OCI-LY7 (cell line): ENCODE data around the gene TRPM3. TPM values are rescaled to one million over a fixed set of nuclear protein-coding genes. Genes with fewer than 3 reads are reported as not detected.

ENCODE experiments used
- BruUV-seq: library from RNA; stranded (reverse); fragments of 400-500 nt; replicated peaks from 2 replicates; lab custom pipeline; 2021; lab: Mats Ljungman, UMichigan
- CTCF ChIA-PET: fragments of 300-600 bp; sonication (Branson Sonifier 250); formaldehyde crosslinking; loops from one replicate; lab custom pipeline; 2022; ENCODE audit warnings: antibody characterized with exemption; ENCODE audit not compliant: unreplicated experiment; lab: Charles Lee
- POLR2A ChIA-PET: fragments of 300-600 bp; sonication (Branson Sonifier 250); formaldehyde crosslinking; loops from one replicate; lab custom pipeline; 2022; ENCODE audit warnings: antibody characterized with exemption; lab: Charles Lee
- DNase-seq: peaks from one replicate; pipeline ENCODE4 v3.0.0-alpha.2; 2015; ENCODE audit warnings: low spot score
- H2AFZ ChIP-seq: fragments of 200-600 bp; sonication (generic), shearing (Covaris generic); 2 replicates; pipeline ENCODE4 v1.6.1; 2014; ENCODE audit warnings: mild to moderate bottlenecking, antibody characterized with exemption, low read length, moderate library complexity
- H3K27ac ChIP-seq: fragments of 200-600 bp; sonication (generic); 2 replicates; pipeline ENCODE4 v1.5.1; 2014; ENCODE audit warnings: mixed run types, low read depth, mild to moderate bottlenecking, moderate library complexity, low read length, inconsistent platforms; ENCODE audit not compliant: poor library complexity, severe bottlenecking
- H3K36me3 ChIP-seq: fragments of 200-600 bp; sonication (generic); 2 replicates; pipeline ENCODE4 v1.6.1; 2014; ENCODE audit warnings: mild to moderate bottlenecking, antibody characterized with exemption, low read length, moderate library complexity, mixed read lengths; ENCODE audit not compliant: insufficient read depth
- H3K4me1 ChIP-seq: fragments of 200-600 bp; sonication (generic); 2 replicates; pipeline ENCODE4 v1.5.1; 2014; ENCODE audit warnings: mild to moderate bottlenecking, low read length; ENCODE audit not compliant: insufficient read depth, poor library complexity, severe bottlenecking
- H3K4me2 ChIP-seq: fragments of 200-600 bp; sonication (generic); 2 replicates; pipeline ENCODE4 v1.6.1; 2014; ENCODE audit warnings: mild to moderate bottlenecking, low read length
- H3K4me3 ChIP-seq: fragments of 200-600 bp; sonication (generic); 2 replicates; pipeline ENCODE4 v1.5.1; 2014; ENCODE audit warnings: mild to moderate bottlenecking, low read depth, low read length; ENCODE audit not compliant: poor library complexity, severe bottlenecking
- H3K79me2 ChIP-seq: fragments of 200-600 bp; sonication (generic); 2 replicates; pipeline ENCODE4 v1.6.1; 2016; ENCODE audit warnings: low read depth, mild to moderate bottlenecking, low read length, moderate library complexity, mixed read lengths; ENCODE audit not compliant: insufficient read depth
- H3K9me2 ChIP-seq: fragments of 200-600 bp; sonication (generic); 2 replicates; pipeline ENCODE4 v1.6.1; 2016; ENCODE audit warnings: mild to moderate bottlenecking, low read length, mixed read lengths; ENCODE audit not compliant: insufficient read depth
- H3K9me3 ChIP-seq: fragments of 200-600 bp; sonication (generic); 2 replicates; pipeline ENCODE4 v1.6.1; 2014; ENCODE audit warnings: mild to moderate bottlenecking, mixed run types, low read length, mixed read lengths
- H4K20me1 ChIP-seq: fragments of 200-600 bp; sonication (generic); 2 replicates; pipeline ENCODE4 v1.6.1; 2014; ENCODE audit warnings: mild to moderate bottlenecking, antibody characterized with exemption, low read length, moderate library complexity, mixed read lengths; ENCODE audit not compliant: insufficient read depth
- EZH2phosphoT487 ChIP-seq: fragments of 200-600 bp; sonication (generic); IDR thresholded peaks from 2 replicates; pipeline ENCODE4 v1.6.1; 2018; ENCODE audit warnings: low read depth, borderline replicate concordance, mild to moderate bottlenecking, mixed run types, antibody characterized with exemption, low read length, moderate library complexity, mixed read lengths
- intact Hi-C: fragments of 100-400 bp; cut with micrococcal nuclease; formaldehyde crosslinking; loops from one replicate; pipeline ENCODE4 v1.10.0; 2022; ENCODE audit not compliant: unreplicated experiment
- total RNA-seq, 2 experiments: library from RNA; depleted of rRNA in 1 of 2; stranded (reverse); fragments of >200 nt in 1 of 2; shearing (Covaris generic) in 1 of 2; gene quantifications; 2 replicates each; pipeline ENCODE4 v1.2.3, GENCODE V29; 2014 to 2022
- TF ChIP-seq, protein P1 (sequence below): fragments of 200-600 bp; sonication (generic); conservative IDR thresholded peaks from 2 replicates; pipeline ENCODE4 v1.5.1; 2014; ENCODE audit warnings: mild to moderate bottlenecking, antibody characterized with exemption, low read length, moderate library complexity, mixed read lengths

The TRPM3 gene
- total RNA-seq, 2 experiments from 2014 or later: not detected

DNA sequence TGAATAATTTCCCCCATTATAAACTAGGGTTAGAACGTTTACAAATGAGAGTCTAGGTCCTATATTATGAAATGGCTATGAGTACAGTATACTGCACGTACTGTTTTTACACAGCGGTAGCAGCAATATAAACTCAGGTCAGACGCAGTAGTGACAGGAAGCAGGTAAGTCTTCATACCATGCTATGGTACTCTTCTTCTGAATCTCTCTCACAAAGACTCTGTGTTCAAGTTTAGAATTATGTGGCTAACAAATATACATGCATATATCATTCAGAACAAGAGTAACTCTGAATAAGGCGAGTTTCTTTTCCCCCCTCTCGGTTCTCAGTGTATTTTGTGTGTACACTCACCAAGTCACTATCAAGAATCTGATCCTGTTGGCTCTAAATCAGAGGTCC, 592.0 kb downstream of the TRPM3 start:
- no peaks in the 10 kb centered on the region for H3K9me2 ChIP-seq
- H3K27ac ChIP-seq: no peak overlapping the region
- BruUV-seq: no TSS peak
- H3K9me3 ChIP-seq: no peaks in the 10 kb centered on the region
- H3K36me3 ChIP-seq: no peaks in the 10 kb centered on the region
- no peak for DNase-seq
- H3K4me1 ChIP-seq: no peaks in the 10 kb centered on the region
- H3K4me3 ChIP-seq: no peak overlapping the region
- H2AFZ ChIP-seq: no peak overlapping the region
- no peak for TF ChIP-seq EZH2phosphoT487
- TF ChIP-seq, protein P1, sequence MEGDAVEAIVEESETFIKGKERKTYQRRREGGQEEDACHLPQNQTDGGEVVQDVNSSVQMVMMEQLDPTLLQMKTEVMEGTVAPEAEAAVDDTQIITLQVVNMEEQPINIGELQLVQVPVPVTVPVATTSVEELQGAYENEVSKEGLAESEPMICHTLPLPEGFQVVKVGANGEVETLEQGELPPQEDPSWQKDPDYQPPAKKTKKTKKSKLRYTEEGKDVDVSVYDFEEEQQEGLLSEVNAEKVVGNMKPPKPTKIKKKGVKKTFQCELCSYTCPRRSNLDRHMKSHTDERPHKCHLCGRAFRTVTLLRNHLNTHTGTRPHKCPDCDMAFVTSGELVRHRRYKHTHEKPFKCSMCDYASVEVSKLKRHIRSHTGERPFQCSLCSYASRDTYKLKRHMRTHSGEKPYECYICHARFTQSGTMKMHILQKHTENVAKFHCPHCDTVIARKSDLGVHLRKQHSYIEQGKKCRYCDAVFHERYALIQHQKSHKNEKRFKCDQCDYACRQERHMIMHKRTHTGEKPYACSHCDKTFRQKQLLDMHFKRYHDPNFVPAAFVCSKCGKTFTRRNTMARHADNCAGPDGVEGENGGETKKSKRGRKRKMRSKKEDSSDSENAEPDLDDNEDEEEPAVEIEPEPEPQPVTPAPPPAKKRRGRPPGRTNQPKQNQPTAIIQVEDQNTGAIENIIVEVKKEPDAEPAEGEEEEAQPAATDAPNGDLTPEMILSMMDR: no peak
- no peaks in the 10 kb centered on the region for H4K20me1 ChIP-seq
- intact Hi-C loops: no loop called here
- ChIA-PET CTCF (no interaction called here), POLR2A (no interaction called here)
- H3K4me2 ChIP-seq: no peak overlapping the region
- no peaks in the 10 kb centered on the region for H3K79me2 ChIP-seq

DNA sequence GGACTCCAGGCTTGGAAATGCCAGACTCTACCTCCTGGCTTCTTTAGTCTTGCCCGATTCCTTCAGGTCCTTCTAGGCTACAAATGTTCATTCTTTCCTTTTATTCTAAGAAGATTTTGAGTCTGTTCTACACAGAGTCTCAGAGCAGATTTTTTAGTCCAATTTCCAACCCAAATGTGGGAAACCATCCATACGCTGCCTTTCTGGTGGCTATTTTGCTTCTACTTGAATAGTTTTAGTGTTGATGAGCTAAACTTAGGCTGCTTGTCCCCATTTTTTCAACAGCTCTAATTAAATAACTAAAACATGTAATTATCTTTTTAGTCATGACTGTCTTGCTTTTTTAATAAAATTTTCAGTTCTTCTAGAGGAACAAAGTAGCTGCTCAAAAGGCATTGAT, 594.5 kb downstream of the TRPM3 start:
- BruUV-seq: no TSS peak
- CTCF ChIA-PET: no interaction called here
- Histone ChIP-seq H3K79me2 (no peaks in the 10 kb centered on the region), H3K4me1 (no peaks in the 10 kb centered on the region), H3K4me2 (no peak overlapping the region), H3K36me3 (no peaks in the 10 kb centered on the region), H4K20me1 (no peaks in the 10 kb centered on the region), H3K4me3 (no peak overlapping the region), H3K27ac (no peak overlapping the region), H3K9me3 (no peaks in the 10 kb centered on the region), H3K9me2 (no peaks in the 10 kb centered on the region), H2AFZ (no peak overlapping the region)
- intact Hi-C loops: no loop called here
- DNase-seq: no peak
- POLR2A ChIA-PET: no interaction called here
- TF ChIP-seq EZH2phosphoT487: no peak
- TF ChIP-seq, protein P1: no peak

- Histone ChIP-seq H3K9me3 (no peaks in the 10 kb centered on the region), H3K4me2 (no peak overlapping the region), H3K4me3 (no peak overlapping the region), H2AFZ (no peak overlapping the region), H3K4me1 (no peaks in the 10 kb centered on the region), H3K9me2 (no peaks in the 10 kb centered on the region), H3K27ac (no peak overlapping the region), H3K36me3 (no peaks in the 10 kb centered on the region), H4K20me1 (no peaks in the 10 kb centered on the region), H3K79me2 (no peaks in the 10 kb centered on the region)
- TF ChIP-seq EZH2phosphoT487: no peak
- TF ChIP-seq, protein P1: no peak
- ChIA-PET POLR2A (no interaction called here), CTCF (no interaction called here)
- intact Hi-C loops: no loop called here
- no TSS peak for BruUV-seq
- DNase-seq: no peak
Observed at GRCh38 chr9:70525519-70525918, 595.9 kb downstream of the TRPM3 start.
